ENCODE measurements around the gene SSTR3. TPM values are rescaled to one million over a fixed set of nuclear protein-coding genes. Genes with fewer than 3 reads are reported as not detected.

Gene SSTR3
- total RNA-seq, 1 donor from 2014 or later: 0.09 TPM

- H3K4me1 Mint-ChIP-seq: no peaks in the 10 kb centered on the region
- peaks cover 3% of the 10 kb centered on the region for H3K27me3 Mint-ChIP-seq (ENCODE audit: low read depth)
- H3K9me3 Mint-ChIP-seq: no peaks in the 10 kb centered on the region
- no peak for TF ChIP-seq CTCF (conservative IDR thresholded peaks at IDR 0.05)
- H3K4me3 Mint-ChIP-seq: no peak overlapping the region
- H3K36me3 Mint-ChIP-seq (ENCODE audit: low read depth): no peaks in the 10 kb centered on the region
- H3K27ac Mint-ChIP-seq (ENCODE audit: unreplicated experiment): peak overlapping the region; percentile 62
- no peak for DNase-seq (ENCODE audit: low read depth, low spot score)
Observed at GRCh38 chr22:37230673-37231405, 18.6 kb upstream of the SSTR3 start.

- Mint-ChIP-seq H3K27ac (ENCODE audit: unreplicated experiment) (peak overlapping the region; percentile 62), H3K9me3 (no peaks in the 10 kb centered on the region), H3K4me1 (no peaks in the 10 kb centered on the region), H3K27me3 (ENCODE audit: low read depth) (peaks cover 6% of the 10 kb centered on the region), H3K36me3 (ENCODE audit: low read depth) (no peaks in the 10 kb centered on the region), H3K4me3 (no peak overlapping the region)
- TF ChIP-seq CTCF (conservative IDR thresholded peaks at IDR 0.05): no peak
- no peak for DNase-seq (ENCODE audit: low read depth, low spot score)
Observed at GRCh38 chr22:37229805-37230672, 17.8 kb upstream of the SSTR3 start.

GRCh38 chr22:37229012-37229804 is 16.9 kb upstream of the SSTR3 start:
- no peak for TF ChIP-seq CTCF (conservative IDR thresholded peaks at IDR 0.05)
- H3K36me3 Mint-ChIP-seq (ENCODE audit: low read depth): no peaks in the 10 kb centered on the region
- peaks cover 13% of the 10 kb centered on the region for H3K27me3 Mint-ChIP-seq (ENCODE audit: low read depth)
- H3K4me1 Mint-ChIP-seq: no peaks in the 10 kb centered on the region
- no peaks in the 10 kb centered on the region for H3K9me3 Mint-ChIP-seq
- H3K4me3 Mint-ChIP-seq: no peak overlapping the region
- H3K27ac Mint-ChIP-seq (ENCODE audit: unreplicated experiment): no peak overlapping the region
- no peak for DNase-seq (ENCODE audit: low read depth, low spot score)

GRCh38 chr22:37228106-37229011 is 16.1 kb upstream of the SSTR3 start:
- H3K4me1 Mint-ChIP-seq: no peaks in the 10 kb centered on the region
- no peak for TF ChIP-seq CTCF (conservative IDR thresholded peaks at IDR 0.05)
- no peaks in the 10 kb centered on the region for H3K9me3 Mint-ChIP-seq
- DNase-seq (ENCODE audit: low read depth, low spot score): no peak
- no peak overlapping the region for H3K27ac Mint-ChIP-seq (ENCODE audit: unreplicated experiment)
- no peaks in the 10 kb centered on the region for H3K36me3 Mint-ChIP-seq (ENCODE audit: low read depth)
- H3K4me3 Mint-ChIP-seq: no peak overlapping the region
- peaks cover 15% of the 10 kb centered on the region for H3K27me3 Mint-ChIP-seq (ENCODE audit: low read depth)

Data from neural crest cell (in vitro differentiated cells).